ENCODE results near the gene CHST13.

Gene CHST13

GRCh38 chr3:126540951-126541627 is 17.1 kb downstream of the CHST13 start:
- no peak for DNase-seq (ENCODE audit: low read depth)

GRCh38 chr3:126541628-126542339 is 17.8 kb downstream of the CHST13 start:
- no peak for DNase-seq (ENCODE audit: low read depth)

- DNase-seq (ENCODE audit: low read depth): no peak
Observed at GRCh38 chr3:126542340-126543241, 18.6 kb downstream of the CHST13 start.

GRCh38 chr3:126543457-126544061 is 19.6 kb downstream of the CHST13 start:
- no peak for DNase-seq (ENCODE audit: low read depth)

GRCh38 chr3:126544596-126545281 is 20.8 kb downstream of the CHST13 start:
- DNase-seq (ENCODE audit: low read depth): no peak

- no peak for DNase-seq (ENCODE audit: low read depth)
Observed at GRCh38 chr3:126545544-126545943, 21.6 kb downstream of the CHST13 start.

GRCh38 chr3:126546013-126546412 is 22.1 kb downstream of the CHST13 start:
- no peak for DNase-seq (ENCODE audit: low read depth)

- no peak for DNase-seq (ENCODE audit: low read depth)
Observed at GRCh38 chr3:126546549-126547239, 22.7 kb downstream of the CHST13 start.

GRCh38 chr3:126547721-126548120 is 23.8 kb downstream of the CHST13 start:
- no peak for DNase-seq (ENCODE audit: low read depth)

- no peak for DNase-seq (ENCODE audit: low read depth)
Observed at GRCh38 chr3:126548556-126549466, 24.9 kb downstream of the CHST13 start.

GRCh38 chr3:126549861-126550487 is 26.0 kb downstream of the CHST13 start:
- DNase-seq (ENCODE audit: low read depth): no peak

- DNase-seq (ENCODE audit: low read depth): no peak
Observed at GRCh38 chr3:126550488-126551051, 26.6 kb downstream of the CHST13 start.

GRCh38 chr3:126551121-126551838 is 27.3 kb downstream of the CHST13 start:
- peak; percentile 5 for DNase-seq (ENCODE audit: low read depth)

GRCh38 chr3:126551839-126552687 is 28.1 kb downstream of the CHST13 start:
- DNase-seq (ENCODE audit: low read depth): no peak

GRCh38 chr3:126552688-126553283 is 28.8 kb downstream of the CHST13 start:
- no peak for DNase-seq (ENCODE audit: low read depth)

- DNase-seq (ENCODE audit: low read depth): no peak
Observed at GRCh38 chr3:126553284-126554084, 29.5 kb downstream of the CHST13 start.

All from GM04504 (cell line).